ENCODE results near the gene NTHL1.

DNA sequence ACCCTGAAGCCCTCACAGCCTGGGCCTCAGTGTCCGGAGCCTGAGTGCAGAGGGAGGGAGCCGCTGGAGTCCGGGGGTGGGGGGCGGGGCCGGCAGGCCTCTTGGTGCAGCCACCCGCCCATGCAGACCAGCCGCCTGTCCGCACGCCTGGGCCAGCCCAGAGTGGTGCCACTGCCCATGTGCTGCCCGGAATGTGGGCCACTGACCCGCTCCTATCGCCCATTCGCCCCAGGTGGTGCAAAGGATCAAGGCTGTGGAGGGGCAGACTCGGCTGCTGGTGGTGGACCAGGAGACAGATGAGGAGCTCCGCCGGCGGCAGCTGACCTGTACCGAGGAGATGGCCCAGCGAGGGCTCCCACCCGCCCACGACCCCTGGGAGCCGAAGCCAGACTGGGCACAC lies 18.3 kb downstream of the NTHL1 start:
- TF ChIP-seq, protein P1, sequence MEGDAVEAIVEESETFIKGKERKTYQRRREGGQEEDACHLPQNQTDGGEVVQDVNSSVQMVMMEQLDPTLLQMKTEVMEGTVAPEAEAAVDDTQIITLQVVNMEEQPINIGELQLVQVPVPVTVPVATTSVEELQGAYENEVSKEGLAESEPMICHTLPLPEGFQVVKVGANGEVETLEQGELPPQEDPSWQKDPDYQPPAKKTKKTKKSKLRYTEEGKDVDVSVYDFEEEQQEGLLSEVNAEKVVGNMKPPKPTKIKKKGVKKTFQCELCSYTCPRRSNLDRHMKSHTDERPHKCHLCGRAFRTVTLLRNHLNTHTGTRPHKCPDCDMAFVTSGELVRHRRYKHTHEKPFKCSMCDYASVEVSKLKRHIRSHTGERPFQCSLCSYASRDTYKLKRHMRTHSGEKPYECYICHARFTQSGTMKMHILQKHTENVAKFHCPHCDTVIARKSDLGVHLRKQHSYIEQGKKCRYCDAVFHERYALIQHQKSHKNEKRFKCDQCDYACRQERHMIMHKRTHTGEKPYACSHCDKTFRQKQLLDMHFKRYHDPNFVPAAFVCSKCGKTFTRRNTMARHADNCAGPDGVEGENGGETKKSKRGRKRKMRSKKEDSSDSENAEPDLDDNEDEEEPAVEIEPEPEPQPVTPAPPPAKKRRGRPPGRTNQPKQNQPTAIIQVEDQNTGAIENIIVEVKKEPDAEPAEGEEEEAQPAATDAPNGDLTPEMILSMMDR (IDR thresholded peaks at IDR 0.05) = no peak
- no peak for TF ChIP-seq POLR2A (IDR thresholded peaks at IDR 0.05)

Measured in vagina (tissue), 2 donors.